Lower leg skin (tissue), 4 donors: Measurements from ENCODE around the gene PGM5. TPM values are rescaled to one million over a fixed set of nuclear protein-coding genes. Genes with fewer than 3 reads are reported as not detected.
A peak's percentile ranks its signal among the peaks of the same experiment; 100 is the strongest.

Source experiments
- DNase-seq, 2 donors: peaks; one replicate each; pipeline ENCODE4 v3.0.0-alpha.2; 2019; ENCODE audit warnings: low spot score in 2 of 2
- H3K4me3 ChIP-seq: fragments of 200-600 bp; sonication (generic); 2 replicates; pipeline ENCODE4 v1.5.1; 2017; ENCODE audit warnings: mild to moderate bottlenecking, low read depth; ENCODE audit not compliant: poor library complexity, severe bottlenecking
- CTCF ChIP-seq, 3 donors: fragments of 450-650 bp; IDR thresholded peaks; one replicate each; pipeline ENCODE4 v1.5.1; 2016; ENCODE audit warnings: antibody characterized with exemption in 3 of 3, mild to moderate bottlenecking in 3 of 3, moderate library complexity in 2 of 3
- POLR2A ChIP-seq, 2 donors: fragments of 450-650 bp; IDR thresholded peaks; one replicate each; pipeline ENCODE4 v1.6.1; 2016 to 2017; ENCODE audit warnings: antibody characterized with exemption in 2 of 2, mild to moderate bottlenecking in 1 of 2, moderate library complexity in 1 of 2
- WGBS, 2 donors: methylation state at CpG; one replicate each; pipeline ENCODE4 v1.1.5; 2018; 5-methylcytosine and 5-hydroxymethylcytosine counted together
- intact Hi-C: fragments of 100-400 bp; cut with DNase I; formaldehyde crosslinking; loops from one replicate; pipeline ENCODE4 v1.15.0; 2023; ENCODE audit warnings: low total_unique reads
- total RNA-seq, 4 donors: library from RNA; depleted of rRNA; stranded (reverse); fragments of >200 nt; gene quantifications; one replicate each; pipeline ENCODE4 v1.1.0, GENCODE V29; 2016

The PGM5 gene
- total RNA-seq, 4 donors from 2014 or later = 7.3 to 16.8 (median 8.7) TPM

GRCh38 chr9:68552700-68553476, 196.5 kb downstream of the PGM5 start:
- DNase-seq = no peak
- WGBS, 2 donors = 30 to 34% methylated on average over 3 of the region's 3 CpGs
- no peak for TF ChIP-seq CTCF (IDR thresholded peaks at IDR 0.05)
- TF ChIP-seq POLR2A (IDR thresholded peaks at IDR 0.05) = no peak

GRCh38 chr9:68555437-68556150, 199.2 kb downstream of the PGM5 start:
- intact Hi-C loops = no loop called here
- WGBS, 2 donors = 54 to 76% methylated on average over 1 of the region's 1 CpG
- no peak overlapping the region for H3K4me3 ChIP-seq
- DNase-seq = no peak
- TF ChIP-seq POLR2A (IDR thresholded peaks at IDR 0.05) (no peak), CTCF (IDR thresholded peaks at IDR 0.05) (no peak)

More at GRCh38 chr9:68552700-68553476, 196.5 kb downstream of the PGM5 start:
- no peak overlapping the region for H3K4me3 ChIP-seq
- intact Hi-C loops = no loop called here

GRCh38 chr9:68558545-68558944, 202.1 kb downstream of the PGM5 start:
- TF ChIP-seq POLR2A (IDR thresholded peaks at IDR 0.05) = no peak
- TF ChIP-seq CTCF (IDR thresholded peaks at IDR 0.05) = no peak
- no peak overlapping the region for H3K4me3 ChIP-seq
- intact Hi-C loops = no loop called here
- DNase-seq = no peak
- WGBS, 2 donors = 82 to 83% methylated on average over 5 of the region's 5 CpGs

GRCh38 chr9:68560071-68560844, 203.8 kb downstream of the PGM5 start:
- no peak for TF ChIP-seq POLR2A (IDR thresholded peaks at IDR 0.05)
- TF ChIP-seq CTCF (IDR thresholded peaks at IDR 0.05) = no peak
- DNase-seq = peak; percentile 54 to 89
- intact Hi-C loops = no loop called here
- H3K4me3 ChIP-seq = no peak overlapping the region
- WGBS, 2 donors = 27 to 28% methylated on average over 14 of the region's 14 CpGs

GRCh38 chr9:68562461-68562860, 206.1 kb downstream of the PGM5 start:
- TF ChIP-seq POLR2A (IDR thresholded peaks at IDR 0.05) (no peak), CTCF (IDR thresholded peaks at IDR 0.05) (no peak)
- DNase-seq = no peak
- WGBS, 2 donors = 68 to 72% methylated on average over 2 of the region's 2 CpGs
- intact Hi-C loops = no loop called here
- no peak overlapping the region for H3K4me3 ChIP-seq
